Ascending aorta (tissue), 2 donors: Measurements from ENCODE around the gene PHTF1. TPM values are rescaled to one million over a fixed set of nuclear protein-coding genes. Genes with fewer than 3 reads are reported as not detected.

Source experiments
- DNase-seq, 2 donors: peaks; one replicate each; pipeline ENCODE4 v3.0.0-alpha.2; 2019; ENCODE audit warnings: low spot score in 2 of 2
- H3K27ac ChIP-seq, 2 donors: fragments of 200-600 bp; sonication (generic); one replicate each; pipeline ENCODE4 v1.5.1; 2016 to 2017; ENCODE audit warnings: mild to moderate bottlenecking in 1 of 2
- H3K27me3 ChIP-seq: fragments of 200-600 bp; sonication (generic); one replicate; pipeline ENCODE4 v1.5.1; 2017
- H3K36me3 ChIP-seq, 2 donors: fragments of 200-600 bp; sonication (generic); one replicate each; pipeline ENCODE4 v1.5.1; 2016
- H3K4me1 ChIP-seq, 2 donors: fragments of 200-600 bp; sonication (generic); one replicate each; pipeline ENCODE4 v1.5.1; 2016 to 2017; ENCODE audit warnings: mild to moderate bottlenecking in 1 of 2
- H3K4me3 ChIP-seq, 2 donors: fragments of 200-600 bp; sonication (generic); one replicate each; pipeline ENCODE4 v1.5.1; 2016 to 2017; ENCODE audit warnings: mild to moderate bottlenecking in 1 of 2
- H3K9me3 ChIP-seq, 2 donors: fragments of 200-600 bp; sonication (generic); one replicate each; pipeline ENCODE4 v1.5.1; 2016
- CTCF ChIP-seq, 3 experiments: fragments of 200-600 bp in 2 of 3; fragments of 450-650 bp in 1 of 3; sonication (generic) in 2 of 3; IDR thresholded peaks; one replicate each; pipeline ENCODE4 v1.5.1; 2016 to 2019; ENCODE audit warnings: antibody characterized with exemption in 3 of 3, mild to moderate bottlenecking in 1 of 3, moderate library complexity in 1 of 3
- intact Hi-C: fragments of 100-400 bp; cut with DNase I; formaldehyde crosslinking; loops from one replicate; pipeline ENCODE4 v1.15.1; 2023
- total RNA-seq: library from RNA; depleted of rRNA; stranded (reverse); fragments of >200 nt; gene quantifications from one replicate; pipeline ENCODE4 v1.1.0, GENCODE V29; 2016

PHTF1 gene
- total RNA-seq, 1 donor from 2014 or later, result 38.6 TPM

- Histone ChIP-seq H3K27me3 (no peaks in the 10 kb centered on the region), H3K4me3 (no peak overlapping the region), H3K9me3 (no peaks in the 10 kb centered on the region), H3K4me1 (peaks cover 0 to 26% of the 10 kb centered on the region in 2 donors), H3K27ac (no peak overlapping the region), H3K36me3 (peaks cover 3 to 4% of the 10 kb centered on the region in 2 donors)
- intact Hi-C loops, result no loop called here
- no peak for TF ChIP-seq CTCF (IDR thresholded peaks at IDR 0.05)
- DNase-seq, result no peak
These were observed 43.2 kb upstream of the PHTF1 start for GRCh38 chr1:113802367-113803007.

- intact Hi-C loops, result no loop called here
- no peak for TF ChIP-seq CTCF (IDR thresholded peaks at IDR 0.05)
- peaks cover 0 to 26% of the 10 kb centered on the region in 2 donors for H3K4me1 ChIP-seq
These were observed 41.2 kb upstream of the PHTF1 start for GRCh38 chr1:113800487-113800886.

GRCh38 chr1:113797472-113797871, 38.2 kb upstream of the PHTF1 start:
- intact Hi-C loops, result no loop called here
- no peak for TF ChIP-seq CTCF (IDR thresholded peaks at IDR 0.05)
- no peak overlapping the region for H3K27ac ChIP-seq
- no peak for DNase-seq
- H3K36me3 ChIP-seq, result peaks cover 13 to 18% of the 10 kb centered on the region in 2 donors
- no peaks in the 10 kb centered on the region for H3K27me3 ChIP-seq
- H3K9me3 ChIP-seq, result no peaks in the 10 kb centered on the region
- no peak overlapping the region for H3K4me3 ChIP-seq
- peaks cover 0 to 17% of the 10 kb centered on the region in 2 donors for H3K4me1 ChIP-seq

More at GRCh38 chr1:113800487-113800886, 41.2 kb upstream of the PHTF1 start:
- Histone ChIP-seq H3K9me3 (no peaks in the 10 kb centered on the region), H3K27me3 (no peaks in the 10 kb centered on the region), H3K4me3 (no peak overlapping the region), H3K27ac (no peak overlapping the region), H3K36me3 (peaks cover 9 to 13% of the 10 kb centered on the region in 2 donors)
- no peak for DNase-seq

GRCh38 chr1:113793878-113794834, 34.9 kb upstream of the PHTF1 start:
- intact Hi-C loops, result loop anchor here (5.0 kb wide), 1 partner anchor 37 kb away; the partner anchor contains the start of gene PHTF1
- Histone ChIP-seq H3K9me3 (no peaks in the 10 kb centered on the region), H3K4me1 (peaks cover 0 to 10% of the 10 kb centered on the region in 2 donors), H3K27me3 (no peaks in the 10 kb centered on the region), H3K36me3 (peaks cover 13 to 18% of the 10 kb centered on the region in 2 donors), H3K27ac (no peak overlapping the region), H3K4me3 (no peak overlapping the region)
- no peak for TF ChIP-seq CTCF (IDR thresholded peaks at IDR 0.05)
- no peak for DNase-seq

GRCh38 chr1:113792986-113793385, 33.7 kb upstream of the PHTF1 start:
- Histone ChIP-seq H3K4me3 (no peak overlapping the region), H3K27me3 (no peaks in the 10 kb centered on the region), H3K36me3 (peaks cover 13 to 18% of the 10 kb centered on the region in 2 donors), H3K27ac (no peak overlapping the region), H3K9me3 (no peaks in the 10 kb centered on the region), H3K4me1 (peaks cover 0 to 3% of the 10 kb centered on the region in 2 donors)
- no peak for TF ChIP-seq CTCF (IDR thresholded peaks at IDR 0.05)
- intact Hi-C loops, result loop anchor here (5.0 kb wide), 1 partner anchor 36 kb away; the partner anchor contains the start of gene PHTF1
- DNase-seq, result no peak
